Panc1 (cell line): Measurements from ENCODE around the gene TSR3.

Experiments
- POLR2AphosphoS5 ChIP-seq: IDR thresholded peaks from 2 replicates; pipeline ENCODE4 v1.6.1; 2012; ENCODE audit warnings: mild to moderate bottlenecking, low read depth, low read length, moderate library complexity
- SIN3A ChIP-seq: IDR thresholded peaks from 2 replicates; pipeline ENCODE4 v1.6.1; 2012; ENCODE audit warnings: low read depth, mild to moderate bottlenecking, low read length, moderate library complexity, borderline replicate concordance; ENCODE audit not compliant: insufficient read depth
- TF ChIP-seq, protein P1 (sequence below): fragments of 450-650 bp; IDR thresholded peaks from 2 replicates; pipeline ENCODE4 v1.5.1; 2017; ENCODE audit warnings: mild to moderate bottlenecking
- TF ChIP-seq, protein P2 (sequence below), 2 experiments: IDR thresholded peaks; 2 replicates each; pipeline ENCODE4 v1.6.1; 2011 to 2012; ENCODE audit warnings: low read depth in 2 of 2, control low read depth in 1 of 2, low read length in 1 of 2, mild to moderate bottlenecking in 1 of 2, moderate library complexity in 1 of 2; ENCODE audit not compliant: insufficient read depth in 1 of 2

GRCh38 chr16:1401061-1401757 lies 49.5 kb upstream of the TSR3 start:
- TF ChIP-seq, protein P1, sequence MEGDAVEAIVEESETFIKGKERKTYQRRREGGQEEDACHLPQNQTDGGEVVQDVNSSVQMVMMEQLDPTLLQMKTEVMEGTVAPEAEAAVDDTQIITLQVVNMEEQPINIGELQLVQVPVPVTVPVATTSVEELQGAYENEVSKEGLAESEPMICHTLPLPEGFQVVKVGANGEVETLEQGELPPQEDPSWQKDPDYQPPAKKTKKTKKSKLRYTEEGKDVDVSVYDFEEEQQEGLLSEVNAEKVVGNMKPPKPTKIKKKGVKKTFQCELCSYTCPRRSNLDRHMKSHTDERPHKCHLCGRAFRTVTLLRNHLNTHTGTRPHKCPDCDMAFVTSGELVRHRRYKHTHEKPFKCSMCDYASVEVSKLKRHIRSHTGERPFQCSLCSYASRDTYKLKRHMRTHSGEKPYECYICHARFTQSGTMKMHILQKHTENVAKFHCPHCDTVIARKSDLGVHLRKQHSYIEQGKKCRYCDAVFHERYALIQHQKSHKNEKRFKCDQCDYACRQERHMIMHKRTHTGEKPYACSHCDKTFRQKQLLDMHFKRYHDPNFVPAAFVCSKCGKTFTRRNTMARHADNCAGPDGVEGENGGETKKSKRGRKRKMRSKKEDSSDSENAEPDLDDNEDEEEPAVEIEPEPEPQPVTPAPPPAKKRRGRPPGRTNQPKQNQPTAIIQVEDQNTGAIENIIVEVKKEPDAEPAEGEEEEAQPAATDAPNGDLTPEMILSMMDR = no peak
- no peak for TF ChIP-seq POLR2AphosphoS5
- no peak for TF ChIP-seq SIN3A
- TF ChIP-seq, protein P2, sequence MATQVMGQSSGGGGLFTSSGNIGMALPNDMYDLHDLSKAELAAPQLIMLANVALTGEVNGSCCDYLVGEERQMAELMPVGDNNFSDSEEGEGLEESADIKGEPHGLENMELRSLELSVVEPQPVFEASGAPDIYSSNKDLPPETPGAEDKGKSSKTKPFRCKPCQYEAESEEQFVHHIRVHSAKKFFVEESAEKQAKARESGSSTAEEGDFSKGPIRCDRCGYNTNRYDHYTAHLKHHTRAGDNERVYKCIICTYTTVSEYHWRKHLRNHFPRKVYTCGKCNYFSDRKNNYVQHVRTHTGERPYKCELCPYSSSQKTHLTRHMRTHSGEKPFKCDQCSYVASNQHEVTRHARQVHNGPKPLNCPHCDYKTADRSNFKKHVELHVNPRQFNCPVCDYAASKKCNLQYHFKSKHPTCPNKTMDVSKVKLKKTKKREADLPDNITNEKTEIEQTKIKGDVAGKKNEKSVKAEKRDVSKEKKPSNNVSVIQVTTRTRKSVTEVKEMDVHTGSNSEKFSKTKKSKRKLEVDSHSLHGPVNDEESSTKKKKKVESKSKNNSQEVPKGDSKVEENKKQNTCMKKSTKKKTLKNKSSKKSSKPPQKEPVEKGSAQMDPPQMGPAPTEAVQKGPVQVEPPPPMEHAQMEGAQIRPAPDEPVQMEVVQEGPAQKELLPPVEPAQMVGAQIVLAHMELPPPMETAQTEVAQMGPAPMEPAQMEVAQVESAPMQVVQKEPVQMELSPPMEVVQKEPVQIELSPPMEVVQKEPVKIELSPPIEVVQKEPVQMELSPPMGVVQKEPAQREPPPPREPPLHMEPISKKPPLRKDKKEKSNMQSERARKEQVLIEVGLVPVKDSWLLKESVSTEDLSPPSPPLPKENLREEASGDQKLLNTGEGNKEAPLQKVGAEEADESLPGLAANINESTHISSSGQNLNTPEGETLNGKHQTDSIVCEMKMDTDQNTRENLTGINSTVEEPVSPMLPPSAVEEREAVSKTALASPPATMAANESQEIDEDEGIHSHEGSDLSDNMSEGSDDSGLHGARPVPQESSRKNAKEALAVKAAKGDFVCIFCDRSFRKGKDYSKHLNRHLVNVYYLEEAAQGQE (IDR thresholded peaks at IDR 0.05; ENCODE audit: insufficient read depth in 1 of 2, low read depth in 2 of 2, low read length in 1 of 2) = no peak
